ENCODE data around the gene ATXN7L1. TPM values are rescaled to one million over a fixed set of nuclear protein-coding genes. Genes with fewer than 3 reads are reported as not detected.
A peak's percentile ranks its signal among the peaks of the same experiment; 100 is the strongest.

ATXN7L1 gene
- polyA plus RNA-seq, 1 of the 3 experiments (the other 2 are of a cell fraction): 6.0 TPM

DNA sequence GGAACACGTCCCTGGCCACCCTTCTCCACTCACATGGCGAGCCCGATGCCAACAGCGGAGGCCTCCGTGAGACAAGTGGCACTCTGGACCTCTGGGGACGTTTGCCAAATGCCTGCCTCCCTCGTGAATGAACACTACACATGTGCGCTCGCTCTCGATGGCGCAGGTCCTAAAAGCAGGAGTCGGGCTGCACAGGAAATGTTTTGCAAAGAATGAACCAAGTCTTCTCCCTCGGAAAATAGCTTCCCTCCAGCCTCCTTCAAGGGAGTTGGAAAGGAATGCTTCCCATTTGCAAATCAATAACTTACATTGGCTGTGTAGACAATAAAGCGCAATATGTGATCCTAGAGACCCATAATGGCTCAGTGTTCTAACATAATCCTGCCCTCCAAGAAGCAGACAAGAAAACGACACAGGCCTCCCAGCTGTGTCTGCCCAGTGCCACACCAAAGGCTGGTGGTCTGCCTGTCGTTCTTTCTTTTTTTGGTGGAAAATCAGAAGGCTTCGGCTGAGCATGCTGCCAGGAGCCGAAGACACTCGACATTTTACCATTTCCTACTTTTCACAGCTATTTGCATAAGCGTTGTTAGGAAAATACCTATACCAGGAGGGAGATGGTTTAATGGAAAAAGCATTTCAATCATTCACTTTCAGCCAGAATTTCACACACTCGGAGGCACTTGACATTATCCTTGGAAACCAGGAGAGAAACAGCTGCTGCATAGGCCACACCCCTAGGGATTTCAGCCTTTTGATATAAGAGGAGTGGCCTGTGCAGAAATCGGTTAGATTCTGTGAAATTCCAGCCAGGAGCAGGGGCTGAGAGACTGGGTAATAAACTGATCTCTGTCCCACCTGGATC is 38.4 kb downstream of the ATXN7L1 start:
- Histone ChIP-seq H3K79me2 (ENCODE audit: insufficient read depth) (no peaks in the 10 kb centered on the region), H3K27ac (ENCODE audit: low read depth in 2 of 2, low read length in 1 of 2) (0 out of 4 replicates have a peak overlapping the region, but pooled peaks of 1 of the 2 experiments have one; percentile 23), H3K4me3 (ENCODE audit: low read depth in 2 of 2, low read length in 1 of 2) (no peak overlapping the region), H4K20me1 (ENCODE audit: insufficient read depth) (no peaks in the 10 kb centered on the region), H3K4me1 (ENCODE audit: control insufficient read depth in 1 of 2, insufficient read depth in 2 of 2, low read depth in 1 of 2, low read length in 1 of 2) (peaks cover 0 to 31% of the 10 kb centered on the region in 2 experiments; a peak in 2 of 4 replicates), H2AFZ (ENCODE audit: low read depth) (no peak overlapping the region), H3F3A (replicated peaks; ENCODE audit: insufficient read depth) (no peaks in the 10 kb centered on the region), H3K27me3 (ENCODE audit: insufficient read depth) (no peaks in the 10 kb centered on the region), H3K9me3 (no peaks in the 10 kb centered on the region), H3K36me3 (replicated peaks in 1 of 2; ENCODE audit: control insufficient read depth in 1 of 2, insufficient read depth in 2 of 2, low read length in 1 of 2) (no peaks in the 10 kb centered on the region), H3K9ac (no peak overlapping the region), H3K9me2 (no peaks in the 10 kb centered on the region), H3K4me2 (no peak overlapping the region)
- CTCF ChIA-PET: interaction anchor here (0.8 to 1.0 kb wide), 3 partner anchors 11 to 205 kb away, joined by 3 read pairs; no protein-coding TSS in a partner anchor
- TF ChIP-seq SIN3A (IDR thresholded peaks at IDR 0.05; ENCODE audit: borderline replicate concordance, low read depth, low read length): no peak
- no peak for TF ChIP-seq MEF2A (IDR thresholded peaks at IDR 0.05; ENCODE audit: borderline replicate concordance, low read depth)
- TF ChIP-seq, protein P1, sequence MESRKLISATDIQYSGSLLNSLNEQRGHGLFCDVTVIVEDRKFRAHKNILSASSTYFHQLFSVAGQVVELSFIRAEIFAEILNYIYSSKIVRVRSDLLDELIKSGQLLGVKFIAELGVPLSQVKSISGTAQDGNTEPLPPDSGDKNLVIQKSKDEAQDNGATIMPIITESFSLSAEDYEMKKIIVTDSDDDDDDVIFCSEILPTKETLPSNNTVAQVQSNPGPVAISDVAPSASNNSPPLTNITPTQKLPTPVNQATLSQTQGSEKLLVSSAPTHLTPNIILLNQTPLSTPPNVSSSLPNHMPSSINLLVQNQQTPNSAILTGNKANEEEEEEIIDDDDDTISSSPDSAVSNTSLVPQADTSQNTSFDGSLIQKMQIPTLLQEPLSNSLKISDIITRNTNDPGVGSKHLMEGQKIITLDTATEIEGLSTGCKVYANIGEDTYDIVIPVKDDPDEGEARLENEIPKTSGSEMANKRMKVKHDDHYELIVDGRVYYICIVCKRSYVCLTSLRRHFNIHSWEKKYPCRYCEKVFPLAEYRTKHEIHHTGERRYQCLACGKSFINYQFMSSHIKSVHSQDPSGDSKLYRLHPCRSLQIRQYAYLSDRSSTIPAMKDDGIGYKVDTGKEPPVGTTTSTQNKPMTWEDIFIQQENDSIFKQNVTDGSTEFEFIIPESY (IDR thresholded peaks at IDR 0.05; ENCODE audit: borderline replicate concordance, low read depth): no peak
- 91% methylated on average over 22 of the region's 22 CpGs for WGBS (ENCODE audit: low lambda C conversion rate)
- POLR2A ChIA-PET: no interaction called here
- no peak for DNase-seq

GRCh38 chr7:105835441-105835840 is 41.0 kb downstream of the ATXN7L1 start:
- 98% methylated on average over 4 of the region's 4 CpGs for WGBS (ENCODE audit: low lambda C conversion rate)
- no peaks in the 10 kb centered on the region for H4K20me1 ChIP-seq (ENCODE audit: insufficient read depth)
- H3K4me3 ChIP-seq (ENCODE audit: low read depth in 2 of 2, low read length in 1 of 2): no peak overlapping the region
- CTCF ChIA-PET: interaction anchor here (0.6 to 1.3 kb wide), 5 partner anchors 10 to 186 kb away, joined by 3 to 4 read pairs (median 3); no protein-coding TSS in a partner anchor
- H3K27me3 ChIP-seq (ENCODE audit: insufficient read depth): no peaks in the 10 kb centered on the region
- no peaks in the 10 kb centered on the region for H3K9me2 ChIP-seq
- H3K9me3 ChIP-seq: no peaks in the 10 kb centered on the region
- H2AFZ ChIP-seq (ENCODE audit: low read depth): no peak overlapping the region
- peaks cover 10% of the 10 kb centered on the region for H3F3A ChIP-seq (replicated peaks; ENCODE audit: insufficient read depth)
- no peak for TF ChIP-seq SIN3A (IDR thresholded peaks at IDR 0.05; ENCODE audit: borderline replicate concordance, low read depth, low read length)
- no peak for TF ChIP-seq JUND (IDR thresholded peaks at IDR 0.05)
- no peak for TF ChIP-seq TAF1 (IDR thresholded peaks at IDR 0.05; ENCODE audit: borderline replicate concordance, low read depth, low read length)
- TF ChIP-seq, protein P2, sequence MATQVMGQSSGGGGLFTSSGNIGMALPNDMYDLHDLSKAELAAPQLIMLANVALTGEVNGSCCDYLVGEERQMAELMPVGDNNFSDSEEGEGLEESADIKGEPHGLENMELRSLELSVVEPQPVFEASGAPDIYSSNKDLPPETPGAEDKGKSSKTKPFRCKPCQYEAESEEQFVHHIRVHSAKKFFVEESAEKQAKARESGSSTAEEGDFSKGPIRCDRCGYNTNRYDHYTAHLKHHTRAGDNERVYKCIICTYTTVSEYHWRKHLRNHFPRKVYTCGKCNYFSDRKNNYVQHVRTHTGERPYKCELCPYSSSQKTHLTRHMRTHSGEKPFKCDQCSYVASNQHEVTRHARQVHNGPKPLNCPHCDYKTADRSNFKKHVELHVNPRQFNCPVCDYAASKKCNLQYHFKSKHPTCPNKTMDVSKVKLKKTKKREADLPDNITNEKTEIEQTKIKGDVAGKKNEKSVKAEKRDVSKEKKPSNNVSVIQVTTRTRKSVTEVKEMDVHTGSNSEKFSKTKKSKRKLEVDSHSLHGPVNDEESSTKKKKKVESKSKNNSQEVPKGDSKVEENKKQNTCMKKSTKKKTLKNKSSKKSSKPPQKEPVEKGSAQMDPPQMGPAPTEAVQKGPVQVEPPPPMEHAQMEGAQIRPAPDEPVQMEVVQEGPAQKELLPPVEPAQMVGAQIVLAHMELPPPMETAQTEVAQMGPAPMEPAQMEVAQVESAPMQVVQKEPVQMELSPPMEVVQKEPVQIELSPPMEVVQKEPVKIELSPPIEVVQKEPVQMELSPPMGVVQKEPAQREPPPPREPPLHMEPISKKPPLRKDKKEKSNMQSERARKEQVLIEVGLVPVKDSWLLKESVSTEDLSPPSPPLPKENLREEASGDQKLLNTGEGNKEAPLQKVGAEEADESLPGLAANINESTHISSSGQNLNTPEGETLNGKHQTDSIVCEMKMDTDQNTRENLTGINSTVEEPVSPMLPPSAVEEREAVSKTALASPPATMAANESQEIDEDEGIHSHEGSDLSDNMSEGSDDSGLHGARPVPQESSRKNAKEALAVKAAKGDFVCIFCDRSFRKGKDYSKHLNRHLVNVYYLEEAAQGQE (IDR thresholded peaks at IDR 0.05; ENCODE audit: low read depth, low read length): no peak
- no peaks in the 10 kb centered on the region for H3K36me3 ChIP-seq (replicated peaks in 1 of 2; ENCODE audit: control insufficient read depth in 1 of 2, insufficient read depth in 2 of 2, low read length in 1 of 2)
- no peak overlapping the region for H3K27ac ChIP-seq (ENCODE audit: low read depth in 2 of 2, low read length in 1 of 2)
- no peak for DNase-seq
- POLR2A ChIA-PET: interaction anchor here (0.6 kb wide), 1 partner anchor 1269 kb away, joined by 3 read pairs; no protein-coding TSS in a partner anchor
- H3K4me1 ChIP-seq (ENCODE audit: control insufficient read depth in 1 of 2, insufficient read depth in 2 of 2, low read depth in 1 of 2, low read length in 1 of 2): peaks cover 16 to 34% of the 10 kb centered on the region in 2 experiments
- no peak overlapping the region for H3K4me2 ChIP-seq
- no peak overlapping the region for H3K9ac ChIP-seq
- no peaks in the 10 kb centered on the region for H3K79me2 ChIP-seq (ENCODE audit: insufficient read depth)

All from SK-N-SH (cell line).